HG02973 (cell line): Measurements from ENCODE around the gene SETX.
"Not testable (repeated sequence)": the region's sequence is repeated elsewhere in the genome, so short reads cannot be mapped to it uniquely, and the experiment has no call there.

Experiments
- ATAC-seq: cut with Tn5 transposase; IDR thresholded peaks from one replicate; pipeline ENCODE4 v1.9.1; 2021; ENCODE audit warnings: moderate library complexity; ENCODE audit not compliant: unreplicated experiment

Gene SETX

GRCh38 chr9:132293145-132293721 is 61.6 kb downstream of the SETX start:
- ATAC-seq, result no peak

DNA sequence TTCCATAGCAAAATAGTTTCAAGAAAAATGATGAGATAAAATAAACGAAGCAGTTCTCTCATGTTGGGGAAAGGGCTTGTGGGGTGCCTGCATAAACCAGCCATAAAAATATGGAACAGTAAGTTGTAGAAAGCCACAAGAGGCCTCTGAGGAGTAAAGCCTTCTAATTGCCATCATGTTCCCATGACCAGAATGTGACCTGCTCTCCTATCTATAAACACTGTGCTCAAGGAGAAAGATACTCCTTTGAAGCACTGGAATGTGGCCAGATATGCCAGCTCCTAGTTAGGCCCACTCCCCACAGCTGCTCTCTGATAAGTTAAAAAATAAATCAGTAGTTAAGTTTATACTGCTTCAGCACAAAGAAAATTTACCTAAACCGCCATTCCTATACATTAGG is 65.8 kb downstream of the SETX start:
- ATAC-seq, result no peak

DNA sequence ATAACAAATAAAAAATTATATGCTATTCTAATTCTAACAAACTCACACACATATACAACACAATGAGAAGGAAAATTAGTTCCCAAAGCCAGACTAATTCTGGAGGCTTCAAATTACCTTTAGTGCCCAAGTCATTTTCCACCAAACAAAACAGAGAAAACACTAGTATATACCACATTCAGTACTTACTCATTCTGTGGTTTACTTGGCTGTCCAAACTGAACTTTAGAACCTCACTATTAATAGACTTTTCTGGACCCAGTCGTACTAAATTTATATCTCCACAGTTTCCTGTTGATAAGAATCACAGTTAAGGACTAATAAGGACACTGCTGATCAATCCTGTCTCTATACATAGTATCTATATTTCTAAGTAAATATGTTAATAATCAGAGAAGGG is 66.4 kb downstream of the SETX start:
- no peak for ATAC-seq

- no peak for ATAC-seq
Measured at GRCh38 chr9:132287256-132287760, 67.5 kb downstream of the SETX start.

DNA sequence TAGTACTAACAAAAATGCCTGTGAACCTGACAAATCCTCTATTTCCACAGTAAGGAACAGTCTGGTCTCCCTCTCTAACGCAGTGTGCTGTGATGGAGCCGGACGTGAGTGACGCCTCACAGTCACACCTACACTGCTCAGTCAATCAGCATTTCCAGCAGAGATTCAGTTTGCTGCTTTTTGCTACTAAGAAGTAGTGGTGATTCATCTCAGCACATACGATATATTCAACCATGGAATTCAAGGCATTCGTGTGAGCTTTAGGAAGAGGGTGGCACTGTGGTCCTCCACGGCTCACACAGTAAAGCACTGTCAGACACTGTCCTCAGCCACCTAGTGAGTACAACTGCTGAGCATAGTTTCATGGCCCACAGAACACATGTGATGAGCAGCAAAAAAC is 70.9 kb downstream of the SETX start:
- ATAC-seq, result no peak

DNA sequence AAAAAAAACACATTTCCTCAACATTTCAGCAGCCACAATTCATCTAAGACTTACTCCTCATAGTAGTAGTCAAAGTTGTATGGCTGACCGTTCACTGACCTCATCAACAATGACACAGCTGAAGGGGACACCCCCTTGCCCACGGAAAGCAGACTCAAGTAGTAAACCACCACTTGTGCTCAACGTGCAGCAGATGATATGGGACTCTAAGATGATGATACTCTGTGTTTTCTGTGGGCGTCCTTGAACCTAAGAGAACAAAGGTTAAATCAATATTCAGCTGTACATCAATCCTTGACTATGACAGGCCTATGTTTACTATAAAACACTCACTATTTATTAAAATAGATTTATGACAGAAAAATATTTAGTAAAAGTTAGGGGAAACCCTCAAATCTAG is 71.6 kb downstream of the SETX start:
- no peak for ATAC-seq

DNA sequence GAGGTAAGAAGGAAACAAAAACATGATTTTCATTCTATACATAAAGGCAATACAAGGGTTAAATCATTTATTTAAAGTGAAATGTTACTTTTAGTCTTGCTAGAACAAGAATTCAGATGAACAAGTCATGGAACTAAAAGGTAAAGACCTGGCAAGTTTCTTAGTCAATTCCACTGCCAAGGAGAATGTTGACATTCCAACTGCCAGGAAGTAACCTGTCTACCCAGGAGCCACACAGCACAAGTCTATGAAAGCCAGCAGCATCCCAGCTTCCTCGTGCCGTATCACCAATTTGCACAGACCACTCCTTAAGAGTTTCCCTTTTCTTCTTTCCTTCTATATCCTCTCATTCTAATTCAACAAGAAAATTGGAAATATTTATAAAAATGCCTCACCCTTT is 79.9 kb downstream of the SETX start:
- no peak for ATAC-seq

DNA sequence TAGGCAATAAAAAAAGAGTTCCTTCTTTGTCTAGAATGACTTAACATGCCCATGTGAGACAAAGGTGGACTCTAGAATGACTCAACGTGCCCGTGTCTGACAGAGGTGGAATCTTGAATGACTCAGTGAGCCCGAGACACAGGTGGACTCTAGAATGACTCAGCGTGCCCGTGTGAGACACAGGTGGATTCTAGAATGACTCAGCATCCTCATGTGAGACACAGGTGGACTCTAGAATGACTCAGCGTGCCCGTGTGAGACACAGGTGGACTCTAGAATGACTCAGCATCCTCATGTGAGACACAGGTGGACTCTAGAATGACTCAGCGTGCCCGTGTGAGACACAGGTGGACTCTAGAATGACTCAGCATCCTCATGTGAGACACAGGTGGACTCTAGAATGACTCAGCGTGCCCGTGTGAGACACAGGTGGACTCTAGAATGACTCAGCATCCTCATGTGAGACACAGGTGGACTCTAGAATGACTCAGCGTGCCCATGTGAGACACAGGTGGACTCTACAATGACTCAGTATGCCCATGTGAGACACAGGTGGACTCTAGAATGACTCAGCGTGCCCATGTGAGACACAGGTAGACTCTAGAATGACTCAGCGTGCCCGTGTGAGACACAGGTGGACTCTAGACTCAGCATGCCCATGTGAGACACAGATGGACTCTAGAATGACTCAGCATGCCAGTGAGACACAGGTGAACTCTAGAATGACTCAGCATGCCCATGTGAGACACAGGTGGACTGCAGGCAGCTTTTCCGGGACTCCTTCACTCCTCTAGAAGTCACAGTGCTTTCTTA is 84.9 kb downstream of the SETX start:
- not testable (repeated sequence) for ATAC-seq

DNA sequence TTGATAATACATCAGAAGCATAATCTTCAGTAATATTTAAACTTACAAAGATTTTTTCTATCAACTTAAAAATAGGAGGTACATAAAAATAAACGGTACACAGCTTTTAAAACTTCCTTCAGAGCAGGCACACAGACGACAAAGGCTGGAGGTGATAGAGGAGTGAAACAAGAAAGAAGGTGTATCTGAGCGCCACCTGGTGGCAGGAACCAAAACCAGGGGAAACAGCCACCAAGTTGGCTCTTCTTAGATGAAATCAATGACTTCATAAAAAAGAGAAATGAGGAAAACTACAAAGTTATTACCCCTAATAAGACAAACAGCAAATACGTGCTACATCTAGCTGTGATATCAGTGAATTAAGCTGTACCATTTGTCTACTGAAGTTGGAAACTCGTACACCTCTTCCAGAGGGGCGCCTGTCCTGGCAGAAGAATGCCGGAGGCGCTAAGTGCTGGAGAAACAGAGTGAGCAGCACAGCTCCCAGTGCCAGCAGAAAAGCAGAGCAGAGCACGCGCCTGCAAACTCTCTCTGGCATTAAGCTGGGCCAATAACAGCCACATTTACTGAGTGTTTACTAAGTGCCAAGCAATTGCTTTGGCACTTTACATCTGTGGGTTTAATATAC is 85.9 kb downstream of the SETX start:
- ATAC-seq, result no peak

- ATAC-seq, result no peak
Measured at GRCh38 chr9:132267660-132268059, 87.1 kb downstream of the SETX start.

DNA sequence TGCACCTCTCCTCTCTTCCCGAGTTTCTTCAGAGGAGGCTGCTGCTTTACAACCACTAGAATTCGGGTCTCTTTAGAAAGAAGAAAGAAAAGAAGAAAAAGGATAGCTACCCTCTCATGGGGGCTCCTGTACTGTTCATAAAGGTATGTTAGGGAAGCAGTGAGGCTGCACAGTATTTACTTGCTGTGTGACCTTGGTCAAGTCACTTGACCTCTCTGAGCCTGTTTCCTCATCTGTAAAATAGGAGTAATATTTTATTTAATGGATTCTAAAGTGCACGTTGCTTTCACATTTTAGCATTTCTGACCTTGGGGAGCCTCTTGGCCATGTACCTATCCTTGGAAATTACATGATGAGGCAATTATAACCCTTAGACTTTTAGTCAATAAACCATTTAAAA is 88.8 kb downstream of the SETX start:
- no peak for ATAC-seq

DNA sequence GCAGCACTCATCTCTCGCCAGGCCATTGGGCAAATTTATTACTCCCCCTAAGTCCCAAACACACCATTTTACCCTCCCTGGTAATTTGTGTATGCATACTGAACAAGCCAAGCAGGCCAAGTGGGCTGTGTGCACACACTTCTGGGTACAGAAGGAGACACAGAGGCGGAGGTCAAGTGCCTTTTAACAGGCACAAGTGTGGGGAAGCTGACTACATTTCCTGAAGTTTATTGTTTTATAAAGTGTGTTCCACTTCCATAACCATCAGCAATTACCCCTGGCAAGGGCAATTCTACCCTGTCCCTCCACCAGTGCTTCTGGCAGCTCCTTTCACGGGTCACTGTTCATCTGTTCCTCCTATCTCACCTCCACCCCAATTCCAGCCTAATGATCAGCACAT is 93.9 kb downstream of the SETX start:
- no peak for ATAC-seq

- ATAC-seq, result no peak
Measured at GRCh38 chr9:132250324-132251262, 104.2 kb downstream of the SETX start.

DNA sequence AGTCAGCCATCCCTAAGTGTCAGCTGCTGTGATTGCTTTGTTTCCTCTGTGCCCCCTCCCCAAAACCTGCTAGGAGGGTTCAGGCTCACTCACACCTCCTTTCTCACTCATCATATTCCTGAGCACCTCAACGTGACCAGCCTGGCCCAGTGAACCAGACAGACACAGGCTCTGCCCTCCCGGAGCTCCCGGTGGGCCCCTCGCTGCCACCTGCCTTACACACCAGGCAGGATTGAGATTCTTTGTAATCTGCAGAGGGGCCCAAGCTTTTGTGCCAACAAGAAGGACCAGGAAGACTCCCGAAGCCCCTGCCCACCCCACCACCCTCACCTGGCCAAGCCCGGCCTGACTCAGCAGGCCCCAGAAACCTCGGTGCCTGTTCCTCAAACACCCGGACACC is 105.1 kb downstream of the SETX start:
- no peak for ATAC-seq

DNA sequence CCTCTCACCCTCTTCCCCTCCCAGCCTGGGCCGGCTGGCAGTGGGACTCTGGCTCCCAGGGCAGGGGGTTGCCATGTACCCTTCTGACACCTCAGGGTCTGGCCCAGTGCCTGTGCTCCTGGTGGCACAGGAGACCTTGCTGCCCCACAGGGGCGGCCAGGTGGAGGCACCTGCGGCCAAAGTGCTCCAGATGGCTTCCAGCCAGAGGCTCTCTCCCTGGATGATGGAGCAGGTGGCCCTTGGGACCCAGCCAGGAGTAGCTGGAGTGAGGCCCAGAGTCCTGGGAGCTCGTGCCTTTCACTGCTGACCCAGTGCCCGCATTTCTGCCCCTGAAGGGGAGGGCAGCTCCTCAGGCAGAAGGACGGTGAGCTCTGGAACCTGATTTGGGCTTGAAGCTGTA is 105.7 kb downstream of the SETX start:
- no peak for ATAC-seq

GRCh38 chr9:132247942-132248341 is 106.8 kb downstream of the SETX start:
- no peak for ATAC-seq

- no peak for ATAC-seq
Measured at GRCh38 chr9:132245465-132245864, 109.3 kb downstream of the SETX start.

DNA sequence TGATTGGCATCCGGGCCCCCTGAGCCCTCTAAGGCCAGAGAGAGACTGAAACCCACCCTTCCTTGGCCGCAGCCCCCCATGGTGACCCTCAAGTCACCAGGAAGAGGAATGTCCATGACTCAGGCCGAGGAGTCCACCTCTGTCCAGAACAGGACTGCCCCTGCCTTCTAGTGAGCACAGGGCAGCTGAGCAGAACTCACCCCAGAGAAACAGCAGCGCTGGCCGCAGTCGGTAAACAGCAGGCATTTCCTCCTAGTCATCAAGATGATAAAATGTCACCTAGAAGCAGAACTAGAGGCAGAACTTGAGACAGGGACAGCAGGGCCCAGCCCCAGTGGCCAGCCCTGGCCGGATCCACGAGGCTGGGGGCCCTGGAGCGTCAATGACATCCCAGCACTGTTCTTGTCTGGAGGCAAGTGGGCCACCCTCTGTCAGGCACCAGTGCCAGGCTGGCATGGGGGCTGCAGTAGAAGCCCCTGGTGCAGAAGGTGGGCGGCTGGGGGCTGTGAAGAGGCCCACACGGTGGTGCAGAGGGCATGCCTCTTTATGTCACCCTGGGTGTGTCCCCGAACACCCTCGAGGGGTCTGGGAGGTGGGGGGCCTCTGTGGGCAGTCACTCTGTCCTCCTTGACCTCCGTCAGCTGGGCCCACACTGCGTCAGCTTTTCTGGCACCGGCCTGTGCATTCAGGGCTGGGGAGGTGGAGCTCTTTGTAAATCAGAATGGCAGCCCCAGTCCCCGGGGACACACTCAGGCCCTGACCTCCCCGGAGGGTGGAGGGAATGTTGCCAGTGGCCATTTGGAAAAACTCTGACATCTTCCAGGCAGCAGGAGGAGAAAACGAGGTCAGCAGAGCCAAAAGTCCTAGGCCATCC is 110.0 kb downstream of the SETX start:
- ATAC-seq, result no peak

DNA sequence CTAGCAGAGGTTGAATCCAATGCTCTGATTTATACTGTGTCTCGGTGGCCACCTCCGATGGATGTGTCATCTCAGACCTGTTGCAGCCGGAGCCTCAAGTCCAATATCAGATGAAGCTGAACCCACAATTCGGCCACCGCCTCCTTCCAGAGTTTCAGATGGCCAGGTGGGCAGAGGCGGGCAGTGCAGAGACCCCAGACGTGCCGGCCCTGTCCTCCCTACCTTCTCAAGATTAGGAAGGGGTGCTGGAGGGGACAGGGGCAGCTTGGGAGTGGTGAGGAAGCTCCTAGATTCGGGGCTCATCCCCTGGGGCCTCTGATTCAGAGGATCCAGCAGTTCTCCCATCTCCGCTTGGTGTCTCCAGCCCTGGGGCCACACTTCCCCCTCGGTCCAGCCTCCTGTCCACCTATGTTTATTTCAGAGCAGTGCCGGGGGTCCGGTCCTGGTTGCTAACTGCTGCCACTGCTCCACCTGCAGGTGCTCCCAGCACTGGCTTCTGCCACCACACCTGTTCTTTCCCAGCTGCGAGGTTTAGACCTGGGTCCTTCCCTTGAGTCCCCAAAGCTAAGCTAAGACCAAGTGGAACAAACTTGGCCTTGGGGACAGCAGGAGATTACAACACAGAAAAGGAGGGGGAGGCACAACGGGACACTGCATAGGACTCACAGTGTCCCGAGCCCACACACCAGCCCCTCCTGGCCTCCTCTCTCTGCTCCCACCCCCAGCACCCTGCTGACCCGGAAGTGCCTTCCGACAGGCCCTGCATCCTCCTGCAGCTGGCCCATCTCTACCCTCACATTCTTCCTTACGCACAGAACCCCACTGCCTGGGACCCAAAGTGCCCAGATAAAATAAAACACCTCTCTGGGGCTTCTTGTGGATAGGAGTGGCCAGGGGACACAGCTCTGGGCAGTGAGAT is 111.4 kb downstream of the SETX start:
- no peak for ATAC-seq
